HepG2 (cell line): ENCODE data around the gene GLRX2. TPM values are rescaled to one million over a fixed set of nuclear protein-coding genes. Genes with fewer than 3 reads are reported as not detected.
"Not testable (repeated sequence)": the region's sequence is repeated elsewhere in the genome, so short reads cannot be mapped to it uniquely, and the experiment has no call there.

Experiments used
- ATAC-seq: fragments of 200-7000 bp; cut with Tn5 transposase; 3 replicates; pipeline ENCODE4 v1.9.1; 2020; ENCODE audit warnings: mild to moderate bottlenecking, moderate library complexity
- BruUV-seq: library from RNA; stranded (reverse); fragments of 400-500 nt; replicated peaks from 2 replicates; lab custom pipeline; 2021; lab: Mats Ljungman, UMichigan
- CTCF ChIA-PET: fragments of 300-600 bp; formaldehyde crosslinking; extraction: SDS; loops from one replicate; lab custom pipeline; 2021; ENCODE audit warnings: low total read pairs, inconsistent platforms, low intra/inter-chr PET ratio; lab: Yijun Ruan, JAX
- POLR2A ChIA-PET: fragments of 350-600 bp; sonication (Branson Sonifier 250); formaldehyde crosslinking; loops from one replicate; lab custom pipeline; 2020; ENCODE audit warnings: antibody characterized with exemption, inconsistent platforms; lab: Yijun Ruan, JAX
- DNase-seq: peaks from one replicate; pipeline ENCODE4 v3.0.0-alpha.2; 2015; ENCODE audit warnings: low spot score
- FAIRE-seq: peaks from 3 replicates; lab custom pipeline; 2011; peaks lifted over from hg19 to GRCh38; lab: Jason Lieb, UNC
- H2AFZ ChIP-seq: one replicate; pipeline ENCODE4 v1.6.1; 2011; ENCODE audit warnings: low read length, inconsistent platforms
- H3K27ac ChIP-seq: fragments of 300-600 bp; 3 replicates; pipeline ENCODE4 v1.8.0; 2011; ENCODE audit warnings: mixed run types, mild to moderate bottlenecking, mixed read lengths, low read length, inconsistent platforms; ENCODE audit not compliant: insufficient read depth; ENCODE audit errors: extremely low read length
- H3K27me3 ChIP-seq, 2 experiments: fragments of 200-600 bp in 1 of 2; 2 replicates in 1 of 2; 3 replicates in 1 of 2; pipeline versions ENCODE4 v1.6.0 to v1.8.0; 2011; ENCODE audit warnings: low read length in 2 of 2, mild to moderate bottlenecking in 2 of 2, moderate library complexity in 2 of 2, inconsistent platforms in 1 of 2; ENCODE audit not compliant: insufficient read depth in 2 of 2, control insufficient read depth in 1 of 2
- H3K36me3 ChIP-seq, 2 experiments: fragments of 200-600 bp in 1 of 2; replicated peaks in 1 of 2; 2 replicates in 1 of 2; 3 replicates in 1 of 2; pipeline versions ENCODE4 v1.5.1 to v1.8.0; 2011; ENCODE audit warnings: low read length in 2 of 2, inconsistent platforms in 1 of 2; ENCODE audit not compliant: insufficient read depth in 2 of 2, control insufficient read depth in 1 of 2
- H3K4me1 ChIP-seq: 2 replicates; pipeline ENCODE4 v1.5.1; 2012; ENCODE audit warnings: low read length, inconsistent platforms; ENCODE audit not compliant: insufficient read depth
- H3K4me2 ChIP-seq: 2 replicates; pipeline ENCODE4 v1.6.0; 2011; ENCODE audit warnings: low read depth, low read length, inconsistent platforms
- H3K4me3 ChIP-seq, 3 experiments: fragments of 200-600 bp in 1 of 3; sonication (generic), shearing (Covaris generic) in 1 of 3; replicated peaks in 1 of 3; 2 replicates each; pipeline ENCODE4 v1.5.1; 2011 to 2016; ENCODE audit warnings: low read length in 3 of 3, inconsistent platforms in 2 of 3, low read depth in 2 of 3, mild to moderate bottlenecking in 2 of 3, control low read depth in 1 of 3, mixed read lengths in 1 of 3; ENCODE audit not compliant: insufficient read depth in 1 of 3
- H3K79me2 ChIP-seq: one replicate; pipeline ENCODE4 v1.6.1; 2011; ENCODE audit warnings: low read length, inconsistent platforms; ENCODE audit not compliant: insufficient read depth
- H3K9ac ChIP-seq: 2 replicates; pipeline ENCODE4 v1.6.0; 2011; ENCODE audit warnings: mild to moderate bottlenecking, low read depth, low read length, inconsistent platforms; ENCODE audit not compliant: insufficient read depth
- H3K9me3 ChIP-seq: 2 replicates; pipeline ENCODE4 v1.5.1; 2012; ENCODE audit warnings: mild to moderate bottlenecking, low read length
- H4K20me1 ChIP-seq: 2 replicates; pipeline ENCODE4 v1.6.0; 2011; ENCODE audit warnings: inconsistent platforms, mild to moderate bottlenecking, low read length, moderate library complexity; ENCODE audit not compliant: insufficient read depth
- WGBS: methylation state at CpG from one replicate; pipeline ENCODE4 v1.1.6; 2017; ENCODE audit warnings: low lambda C conversion rate; 5-methylcytosine and 5-hydroxymethylcytosine counted together
- in situ Hi-C: cut with HindIII; loops from 2 replicates; pipeline ENCODE4 v1.10.0; 2017; ENCODE audit warnings: low pct_unique_long_range_greater_than_20kb; ENCODE audit not compliant: extremely low pct_ligation_motif_present
- intact Hi-C: fragments of 100-400 bp; cut with micrococcal nuclease; formaldehyde crosslinking; loops from one replicate; pipeline ENCODE4 v1.10.0; 2022; ENCODE audit not compliant: unreplicated experiment
- microRNA counts: library from miRNA; unstranded; fragments of <30 nt; microRNA quantifications from one replicate; lab custom pipeline; 2015
- microRNA-seq: library from miRNA; unstranded; fragments of <30 nt; microRNA quantifications from one replicate; pipeline ENCODE4, GENCODE V29; 2020
- polyA plus RNA-seq, 8 experiments: library from polyadenylated mRNA; depleted of rRNA in 3 of 8; stranded (reverse) in 7 of 8; unstranded in 1 of 8; fragments of >200 nt; fragmentation: Illumina TruSeq in 4 of 8; extraction: Trizol in 4 of 8; gene quantifications; 2 replicates each; pipeline versions ENCODE4 v1.2.1 to v1.2.3, GENCODE V29; 2011 to 2016; ENCODE audit warnings: low read depth in 4 of 8, missing spikeins in 1 of 8, mixed read lengths in 1 of 8; ENCODE audit not compliant: insufficient read depth in 1 of 8
- small RNA-seq, 3 experiments: library from RNA; depleted of rRNA; stranded (forward); fragments of <200 nt; gene quantifications; one replicate each; pipeline ENCODE3, GENCODE V24; 2012; ENCODE audit warnings: low read depth in 2 of 3, low replicate concordance in 1 of 3; ENCODE audit not compliant: insufficient read length in 3 of 3, insufficient read depth in 2 of 3
- total RNA-seq, 5 experiments: library from RNA; depleted of rRNA; stranded (reverse); fragments of >200 nt; fragmentation: Illumina TruSeq; extraction: Trizol; gene quantifications; 2 replicates each; pipeline ENCODE4 v1.2.3, GENCODE V29; 2016; ENCODE audit warnings: low read depth in 1 of 5

GLRX2 gene
- total and polyA plus RNA-seq, 2 of the 13 experiments (the other 11 are each of a cell fraction or from before 2014, with no cell fraction given): 11.9 to 39.0 TPM

- FAIRE-seq, ATAC-seq, in situ Hi-C loops: not testable (repeated sequence)
These were observed 56.3 kb downstream of the GLRX2 start for GRCh38 chr1:193048913-193049312.

More at GRCh38 chr1:193048913-193049312, 56.3 kb downstream of the GLRX2 start:
- POLR2A ChIA-PET: interaction anchor here (2.4 kb wide), 1 partner anchor 10 kb away, joined by 6 read pairs; the partner anchor contains the start of gene UCHL5
- DNase-seq, H3K9me3 ChIP-seq, H2AFZ ChIP-seq, H4K20me1 ChIP-seq, CTCF ChIA-PET, H3K4me3 ChIP-seq, intact Hi-C loops, BruUV-seq, H3K4me2 ChIP-seq, H3K9ac ChIP-seq, H3K27me3 ChIP-seq, H3K27ac ChIP-seq: not testable (repeated sequence)
- H3K36me3 ChIP-seq: peaks cover 1 to 52% of the 10 kb centered on the region in 2 experiments
- peaks cover 26% of the 10 kb centered on the region for H3K79me2 ChIP-seq
- 98% methylated on average over 5 of the region's 5 CpGs for WGBS
- peaks cover 10% of the 10 kb centered on the region for H3K4me1 ChIP-seq

MicroRNAs encoded within 50 kb of the gene (microRNA counts, 767-probe panel; counts per million panel counts)
- microRNA hsa-miR-1278 (lab: Ali Mortazavi, UCI): not detected

Small RNA genes lying within 50 kb of the gene (microRNA-seq; reads per million reads assigned to microRNA genes)
- gene MIR1278: not detected

Small RNA genes lying within 50 kb of the gene (small RNA-seq; reads per million reads assigned to genes)
- gene MIR1278: 0 to 7.7 (median 7.2) reads per million in 3 experiments
- gene SCARNA18B: 0 to 7.7 (median 0) reads per million in 3 experiments

Other genes starting within 250 kb of the GLRX2 start
- gene UCHL5, start 46.1 kb downstream of the GLRX2 start, total RNA-seq (2016; rRNA removed; fragmentation: Illumina TruSeq; extraction: Trizol): 44.1 and 72.4 TPM in 2 replicates
- gene UCHL5, start 46.1 kb downstream of the GLRX2 start, polyA plus RNA-seq (2011; rRNA removed): 11.3 and 18.2 TPM in 2 replicates
- gene RO60, start 45.8 kb downstream of the GLRX2 start, total RNA-seq (2016; rRNA removed; fragmentation: Illumina TruSeq; extraction: Trizol): 53.7 and 90.0 TPM in 2 replicates
- gene RO60, start 45.8 kb downstream of the GLRX2 start, polyA plus RNA-seq (2011; rRNA removed): 14.5 and 20.3 TPM in 2 replicates
- gene CDC73, start 16.6 kb upstream of the GLRX2 start, total RNA-seq (2016; rRNA removed; fragmentation: Illumina TruSeq; extraction: Trizol): 26.3 and 38.3 TPM in 2 replicates
- 17.8 and 20.2 TPM in 2 replicates for gene CDC73, start 16.6 kb upstream of the GLRX2 start, polyA plus RNA-seq (2011; rRNA removed)
- not detected in 2 replicates for gene B3GALT2, start 81.2 kb upstream of the GLRX2 start, total RNA-seq (2016; rRNA removed; fragmentation: Illumina TruSeq; extraction: Trizol)
- gene B3GALT2, start 81.2 kb upstream of the GLRX2 start, polyA plus RNA-seq (2011; rRNA removed): not detected in 2 replicates